HG03045 (cell line): Measurements from ENCODE around the gene CCDC15.
A peak's percentile ranks its signal among the peaks of the same experiment; 100 is the strongest.

Experiments used
- ATAC-seq: cut with Tn5 transposase; IDR thresholded peaks from one replicate; pipeline ENCODE4 v1.9.1; 2021; ENCODE audit warnings: mild to moderate bottlenecking, moderate library complexity; ENCODE audit not compliant: unreplicated experiment

The CCDC15 gene

GRCh38 chr11:125063429-125064043, 109.5 kb downstream of the CCDC15 start:
- peak; percentile 3 for ATAC-seq

DNA sequence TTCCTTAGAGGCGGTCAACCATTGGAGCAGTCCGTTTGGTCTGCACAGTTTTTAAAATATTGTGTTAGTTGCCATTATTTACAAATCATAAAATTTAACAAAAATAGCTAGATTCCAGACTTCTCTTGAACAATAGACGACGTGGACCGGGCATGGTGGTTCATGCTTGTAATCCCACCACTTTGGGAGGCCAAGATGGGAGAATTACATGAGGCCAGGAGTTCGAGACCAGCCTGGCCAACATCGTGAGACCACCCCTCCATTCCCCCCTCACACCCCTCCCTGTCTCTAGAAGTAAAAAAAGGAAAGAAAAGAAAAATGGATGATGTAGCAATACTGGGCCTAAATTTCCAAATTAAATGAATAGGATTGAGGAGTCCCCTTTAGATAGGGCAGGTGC, 110.1 kb downstream of the CCDC15 start:
- no peak for ATAC-seq

GRCh38 chr11:125068368-125068767, 114.4 kb downstream of the CCDC15 start:
- ATAC-seq, result no peak

DNA sequence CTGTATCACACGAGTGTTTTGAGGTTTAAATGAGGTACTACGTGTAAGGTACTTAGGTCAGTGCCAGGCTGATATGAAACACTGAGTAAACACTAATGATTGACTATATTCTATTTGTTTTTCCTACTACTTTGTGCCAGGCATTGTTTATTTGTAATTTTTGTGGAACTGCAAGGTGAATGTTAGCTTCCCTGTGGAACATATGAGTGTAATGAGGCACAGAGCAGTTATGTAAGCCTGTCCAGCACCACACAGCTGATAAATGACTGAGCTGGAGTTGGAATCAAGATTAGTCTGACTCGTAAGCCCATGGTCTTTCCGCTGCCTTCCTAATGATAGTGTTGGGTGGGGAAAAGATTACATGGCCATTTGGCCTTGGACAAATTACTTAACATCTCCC, 115.0 kb downstream of the CCDC15 start:
- no peak for ATAC-seq

DNA sequence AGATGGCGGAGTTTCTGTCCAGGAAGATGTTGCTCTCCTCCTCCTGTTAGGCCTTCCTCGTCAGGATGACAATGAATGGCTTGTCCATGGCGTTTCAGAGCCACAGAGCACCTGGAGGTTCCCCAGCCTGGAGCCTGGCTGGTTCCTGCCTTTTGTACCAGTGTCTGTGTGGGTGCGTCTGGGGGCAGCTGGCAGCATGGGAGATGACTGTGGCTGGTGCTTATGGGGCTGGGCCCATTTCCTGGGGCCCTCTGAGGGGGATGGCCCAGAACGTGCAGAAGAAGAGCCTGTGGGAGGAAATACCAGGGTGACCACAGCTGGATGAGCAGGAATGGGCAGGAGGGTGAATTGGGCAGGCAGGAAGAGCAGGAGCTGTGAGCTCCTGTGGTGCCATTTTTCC, 115.8 kb downstream of the CCDC15 start:
- ATAC-seq, result no peak

DNA sequence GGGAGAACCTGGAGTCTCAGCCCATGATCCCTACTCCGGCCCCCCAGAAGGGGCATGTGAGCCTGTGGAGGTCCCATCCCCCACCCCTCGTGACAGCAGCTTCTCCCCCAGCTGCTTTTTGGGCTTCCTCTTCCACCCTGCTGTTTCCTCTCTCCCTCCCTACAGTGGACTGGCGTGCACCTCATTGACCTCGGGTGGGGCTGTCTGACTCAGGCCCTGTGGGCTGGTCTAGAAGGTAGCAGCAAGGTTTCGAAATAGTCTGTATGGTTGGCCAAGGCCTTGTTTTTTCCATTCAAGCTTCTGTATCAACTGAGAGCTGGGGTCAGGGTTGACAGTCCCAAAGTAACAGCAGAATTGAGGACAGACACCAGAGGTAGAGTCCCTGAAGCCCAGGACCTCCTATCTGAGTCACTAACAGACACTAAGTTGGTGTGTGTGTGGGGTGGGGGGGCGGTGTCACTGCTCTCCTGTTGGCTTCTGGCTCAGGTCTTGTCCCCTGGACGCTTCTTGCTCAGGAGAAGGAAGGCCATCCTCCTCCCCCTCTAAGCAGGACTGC, 116.8 kb downstream of the CCDC15 start:
- peak; percentile 67 for ATAC-seq

DNA sequence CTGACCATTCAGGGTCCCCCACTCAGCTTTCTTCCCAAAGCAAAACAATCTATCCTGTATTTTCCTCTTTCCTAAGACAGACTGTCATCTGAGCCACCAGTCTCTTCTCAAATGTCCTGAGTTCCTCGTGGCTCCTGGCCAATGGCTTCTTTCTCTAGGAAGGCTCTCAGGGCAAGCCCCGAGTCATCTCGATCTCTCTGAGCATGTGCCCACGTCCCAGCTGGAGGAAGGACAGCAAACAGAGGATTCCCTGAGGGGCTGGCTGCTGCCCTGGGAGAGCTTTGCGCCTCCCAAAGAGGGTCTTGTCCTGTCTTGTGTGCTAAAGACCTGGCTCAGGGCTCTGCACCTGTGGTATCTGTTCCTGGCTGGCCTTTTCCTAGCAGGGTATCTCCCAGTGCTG, 117.4 kb downstream of the CCDC15 start:
- no peak for ATAC-seq

DNA sequence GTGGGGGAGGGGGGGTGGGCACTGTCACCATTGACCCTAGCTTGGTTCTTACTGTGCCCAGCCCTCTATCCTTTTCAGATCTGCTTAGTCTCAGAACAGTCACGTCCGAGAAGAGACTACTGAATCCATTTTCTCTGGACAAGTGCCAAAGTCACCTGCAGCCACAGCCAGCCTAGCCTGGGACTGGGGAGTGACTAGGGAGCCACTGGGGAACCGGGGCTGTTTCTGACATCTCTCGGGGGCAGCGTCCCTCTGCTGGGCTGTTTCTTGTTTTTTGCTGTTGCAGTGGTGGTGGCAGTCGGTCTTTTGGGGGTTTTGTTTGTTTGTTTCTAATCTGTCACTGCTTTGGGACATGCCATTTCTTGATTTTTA, 117.8 kb downstream of the CCDC15 start:
- ATAC-seq, result no peak

DNA sequence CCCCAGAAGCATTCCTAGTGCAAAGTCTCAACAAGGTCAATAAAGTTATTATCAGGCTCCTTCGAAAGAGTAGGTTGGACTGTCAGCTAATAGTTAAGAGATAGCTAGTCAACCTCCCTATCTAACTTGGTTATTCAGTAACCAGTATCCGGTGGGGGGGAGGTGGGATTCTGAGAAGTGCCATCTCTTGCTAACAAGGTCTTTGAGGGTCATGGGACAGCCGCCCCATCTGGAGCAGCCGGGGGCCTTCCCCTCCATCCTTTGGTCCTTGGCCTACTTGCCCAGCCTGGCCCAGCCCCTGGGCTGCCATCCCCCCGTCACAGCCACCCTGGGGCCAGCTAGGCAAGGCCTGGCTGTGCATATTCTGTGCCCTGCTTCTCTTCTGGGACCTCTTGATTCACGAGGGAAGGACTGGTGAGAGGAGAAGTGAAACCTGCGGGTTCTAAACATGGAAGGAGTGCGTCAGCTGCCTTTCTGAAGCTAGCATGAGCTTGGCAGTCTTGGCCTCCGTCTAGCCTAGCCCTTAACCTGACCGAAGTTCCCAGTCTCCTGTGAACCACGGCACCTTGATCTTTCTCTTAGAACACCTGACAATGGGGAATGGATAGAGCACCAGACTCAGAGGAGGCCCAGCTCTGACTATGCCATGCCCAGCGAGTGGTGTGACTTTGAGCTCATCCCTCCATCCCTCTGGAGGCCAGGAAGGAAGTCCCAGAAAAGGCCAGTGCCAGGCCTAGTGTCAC, 118.4 kb downstream of the CCDC15 start:
- peak; percentile 86 for ATAC-seq

- no peak for ATAC-seq
Measured at GRCh38 chr11:125072961-125073590, 119.1 kb downstream of the CCDC15 start.

DNA sequence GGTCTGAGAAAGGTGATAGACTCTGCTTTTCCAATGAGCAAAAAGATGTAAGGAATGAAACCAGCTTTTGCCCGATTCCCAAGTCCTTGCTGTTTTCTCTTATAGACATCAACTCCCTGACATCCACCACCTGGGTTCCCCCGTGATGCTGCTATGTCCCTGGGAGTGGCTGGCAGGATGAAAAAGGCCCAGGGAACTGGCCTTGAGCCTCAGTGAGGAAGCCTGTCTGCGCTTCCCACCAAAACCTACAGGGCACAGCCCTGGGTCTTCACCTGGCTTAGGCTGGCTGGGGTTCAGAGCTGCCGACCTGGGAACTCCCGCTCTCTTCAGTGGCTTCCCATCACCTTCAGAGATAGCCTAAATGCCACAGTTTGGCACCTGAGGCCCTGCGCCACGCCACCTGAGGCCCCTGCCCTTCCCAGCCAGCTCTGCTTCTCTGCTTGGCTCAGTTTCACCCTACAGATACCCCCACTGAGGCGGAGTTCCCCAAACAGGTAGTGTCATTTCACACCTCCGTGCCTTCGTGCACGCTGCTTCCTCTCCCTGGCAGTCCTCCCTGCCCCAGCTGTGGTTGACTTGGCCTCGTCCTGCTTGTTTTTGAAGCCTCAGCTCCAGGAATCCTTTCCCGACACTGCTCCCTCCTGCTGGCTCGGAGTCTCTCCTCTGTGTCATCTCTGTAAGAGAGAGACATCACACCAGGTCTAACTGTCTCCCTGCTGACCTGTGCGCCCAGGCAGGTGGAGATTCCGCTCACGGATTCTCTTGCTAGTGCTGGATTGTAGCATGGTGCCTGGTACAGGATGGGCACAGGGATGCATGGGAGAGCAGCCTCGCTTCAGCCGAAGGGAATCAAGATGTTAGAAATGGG, 119.8 kb downstream of the CCDC15 start:
- no peak for ATAC-seq

DNA sequence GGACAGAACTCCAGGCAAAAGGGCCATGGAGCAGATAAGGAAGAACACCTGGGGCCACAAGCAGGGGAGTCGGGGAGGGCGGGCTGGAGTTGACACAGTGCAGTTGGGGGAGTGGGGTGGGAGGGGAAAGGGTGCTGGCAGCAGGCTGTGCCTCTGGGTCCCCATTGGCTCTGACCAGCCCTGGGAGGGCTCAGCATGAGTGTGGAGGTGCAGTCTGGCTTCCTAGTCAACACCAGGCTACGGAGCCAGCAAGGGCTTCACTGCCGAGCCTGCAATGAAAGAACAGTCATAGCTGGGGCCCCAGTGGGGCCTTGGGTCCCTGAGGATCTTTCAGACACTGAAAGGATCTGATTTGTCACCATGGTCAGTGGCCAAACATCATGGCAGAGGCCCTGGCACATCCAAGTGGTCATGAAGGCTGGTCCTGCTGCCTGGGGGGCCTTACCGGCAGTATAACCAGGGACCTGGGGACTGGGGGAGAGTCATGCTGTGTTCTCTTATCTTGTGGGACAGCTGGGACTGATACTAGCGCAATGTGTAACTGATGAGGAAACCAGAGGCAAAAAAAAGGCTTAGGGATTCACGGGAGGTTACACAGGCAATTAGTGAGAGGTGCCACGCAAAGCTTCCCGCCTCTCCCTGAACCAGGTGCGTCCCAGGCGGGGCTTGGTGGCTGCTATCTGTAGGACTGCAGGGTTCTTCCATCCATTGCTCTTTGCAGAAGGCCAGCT, 120.7 kb downstream of the CCDC15 start:
- no peak for ATAC-seq

GRCh38 chr11:125075242-125075625, 121.2 kb downstream of the CCDC15 start:
- ATAC-seq, result no peak

DNA sequence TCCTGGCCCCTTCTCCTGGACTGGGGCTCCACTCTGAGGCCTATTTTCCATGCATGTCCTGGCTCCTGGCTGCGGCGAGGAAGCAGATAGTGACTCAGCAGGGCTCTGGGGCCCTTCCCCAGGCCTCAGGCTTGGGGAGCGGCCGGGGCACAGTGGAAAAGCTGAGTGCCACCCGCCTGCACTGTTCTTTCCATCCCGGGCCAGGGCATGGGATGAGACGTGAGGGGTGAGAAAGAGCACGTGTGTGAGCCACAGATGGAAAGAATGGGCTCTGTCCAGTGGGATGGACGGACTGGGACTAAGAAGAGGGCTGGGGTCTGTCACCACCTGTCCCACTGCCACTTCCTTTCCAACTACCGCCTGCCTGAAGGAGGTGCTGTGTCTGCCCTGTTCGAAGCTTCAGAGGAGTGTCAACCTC, 121.9 kb downstream of the CCDC15 start:
- ATAC-seq, result no peak

DNA sequence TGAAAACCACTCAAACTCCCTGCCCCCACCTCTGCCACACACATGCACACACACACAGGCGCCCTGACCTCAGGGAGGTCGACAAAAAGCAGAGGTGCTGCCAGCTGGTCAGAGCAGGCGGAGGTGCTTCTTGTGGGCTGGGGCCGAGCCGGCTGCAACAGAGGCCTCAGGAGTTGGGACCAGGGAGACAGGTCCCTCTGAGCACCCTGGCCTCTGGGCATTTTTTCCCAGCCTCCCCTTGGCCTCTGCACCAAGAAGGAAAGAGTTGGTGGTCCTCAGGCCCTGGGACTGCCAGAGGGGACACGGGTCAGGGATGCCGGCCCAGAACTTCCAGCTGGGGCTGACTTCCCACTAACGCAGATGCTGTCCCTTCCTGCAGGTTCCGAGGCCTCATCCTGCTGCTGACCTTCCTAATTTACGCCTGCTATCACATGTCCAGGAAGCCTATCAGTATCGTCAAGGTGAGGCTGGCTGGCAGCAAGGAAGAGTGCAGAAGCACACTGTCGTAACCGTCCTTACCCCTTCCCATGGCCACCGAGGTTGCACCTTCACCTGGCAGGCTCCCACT, 122.5 kb downstream of the CCDC15 start:
- no peak for ATAC-seq

DNA sequence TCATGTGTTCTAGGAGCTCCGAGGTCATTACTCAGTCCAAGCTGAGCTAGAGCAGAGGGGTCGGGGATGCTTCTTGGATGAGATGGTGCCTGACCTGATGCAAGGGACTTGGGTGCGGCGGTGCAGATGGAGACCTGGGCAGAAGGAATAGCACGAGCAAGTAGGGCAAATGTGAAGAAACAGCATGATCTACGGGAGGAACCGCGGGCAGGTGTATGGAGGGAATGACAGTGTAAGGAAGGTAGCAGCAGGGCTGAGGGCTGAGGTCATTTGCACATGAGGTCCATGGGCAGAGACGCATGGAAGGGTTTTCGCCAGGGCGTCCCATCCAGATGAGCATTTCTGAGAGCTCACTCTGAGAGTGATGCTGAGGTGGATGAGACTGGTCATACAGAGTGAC, 124.0 kb downstream of the CCDC15 start:
- no peak for ATAC-seq

DNA sequence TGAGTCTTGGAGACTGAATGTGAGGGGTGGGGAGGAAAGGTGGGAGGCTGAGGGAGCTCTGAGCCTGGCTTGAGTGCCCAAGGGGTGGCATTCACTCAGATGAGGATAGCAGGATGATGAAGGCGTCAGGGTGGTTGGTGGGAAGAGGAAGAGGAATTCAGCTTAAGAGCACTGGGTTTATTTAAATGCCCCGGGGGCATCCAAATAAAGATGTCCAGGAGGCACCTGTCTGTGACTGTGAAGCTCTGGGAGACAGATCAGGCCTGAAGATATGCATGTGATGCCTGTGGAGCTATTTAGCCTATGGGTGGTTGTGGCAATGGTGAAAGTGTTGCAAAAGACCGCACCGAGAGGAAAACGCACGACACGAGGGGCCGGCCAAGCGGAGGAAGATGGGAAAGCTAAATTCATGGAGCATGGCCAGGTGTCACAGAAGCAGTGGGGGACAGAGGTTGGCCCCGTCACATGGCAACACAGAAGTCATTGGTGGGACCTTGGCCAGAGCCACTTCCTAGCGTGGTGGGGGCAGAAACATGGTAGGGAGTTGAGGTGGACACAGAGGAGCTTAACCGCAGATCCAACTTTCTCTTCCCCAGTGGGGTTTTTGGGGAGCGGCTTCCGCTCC, 124.6 kb downstream of the CCDC15 start:
- ATAC-seq, result no peak

- ATAC-seq, result no peak
Measured at GRCh38 chr11:125079151-125079877, 125.3 kb downstream of the CCDC15 start.
